ENCODE measurements around the gene ZNF3.

The ZNF3 gene

GRCh38 chr7:100040575-100040974 lies 40.9 kb downstream of the ZNF3 start:
- WGBS = 94% methylated on average over 7 of the region's 7 CpGs
- DNase-seq = no peak
- peak overlapping the region in 1 of 2 experiments; percentile 78 for H3K23ac ChIP-seq (ENCODE audit: low read length in 2 of 2)
- no peaks in the 10 kb centered on the region for H3K9me3 ChIP-seq (ENCODE audit: control insufficient read depth, low read length)
- no peak overlapping the region for H4K8ac ChIP-seq (ENCODE audit: low read length)
- no peak overlapping the region for H3K18ac ChIP-seq (ENCODE audit: low read depth in 1 of 2, low read length in 2 of 2)
- no peaks in the 10 kb centered on the region for H3K4me1 ChIP-seq (ENCODE audit: control insufficient read depth, insufficient read depth, low read depth, low read length)
- no peak overlapping the region for H3K27ac ChIP-seq (ENCODE audit: low read length, poor library complexity, severe bottlenecking)
- H2AFZ ChIP-seq (ENCODE audit: low read depth, low read length) = no peak overlapping the region
- no peak overlapping the region for H3K4me2 ChIP-seq (ENCODE audit: low read length, poor library complexity, severe bottlenecking)
- H2BK12ac ChIP-seq (ENCODE audit: low read length in 2 of 2) = no peak overlapping the region
- H4K91ac ChIP-seq (ENCODE audit: low read length) = no peak overlapping the region
- H3K4ac ChIP-seq (ENCODE audit: low read depth in 1 of 2, low read length in 2 of 2) = peak overlapping the region in 1 of 2 experiments; percentile 37
- peaks cover 8 to 30% of the 10 kb centered on the region in 2 experiments for H3K36me3 ChIP-seq (ENCODE audit: control insufficient read depth in 1 of 2, insufficient read depth in 2 of 2, low read depth in 1 of 2, low read length in 2 of 2)
- H3K14ac ChIP-seq (ENCODE audit: low read length in 2 of 2) = no peak overlapping the region
- H2BK5ac ChIP-seq (ENCODE audit: low read depth, low read length, poor library complexity, severe bottlenecking) = no peak overlapping the region
- H3K4me3 ChIP-seq (ENCODE audit: insufficient read depth in 1 of 2, low read depth in 1 of 2, low read length in 2 of 2) = no peak overlapping the region
- H2AK5ac ChIP-seq (ENCODE audit: low read length, severe bottlenecking) = no peak overlapping the region
- no peak overlapping the region for H2BK120ac ChIP-seq (ENCODE audit: low read depth, low read length)
- peaks cover 16% of the 10 kb centered on the region for H3K79me1 ChIP-seq (replicated peaks; ENCODE audit: low read length, poor library complexity, severe bottlenecking)
- H3K27me3 ChIP-seq (ENCODE audit: control insufficient read depth in 1 of 2, insufficient read depth in 1 of 2, low read length in 2 of 2) = no peaks in the 10 kb centered on the region
- no peak overlapping the region for H3K9ac ChIP-seq (ENCODE audit: low read length)
- no peak overlapping the region for H2BK15ac ChIP-seq (ENCODE audit: low read depth, poor library complexity, severe bottlenecking)

- Histone ChIP-seq H3K27ac (ENCODE audit: low read length, poor library complexity, severe bottlenecking) (no peak overlapping the region), H3K18ac (ENCODE audit: low read depth in 1 of 2, low read length in 2 of 2) (no peak overlapping the region), H3K79me1 (replicated peaks; ENCODE audit: low read length, poor library complexity, severe bottlenecking) (peaks cover 19% of the 10 kb centered on the region), H2AFZ (ENCODE audit: low read depth, low read length) (no peak overlapping the region), H2BK5ac (ENCODE audit: low read depth, low read length, poor library complexity, severe bottlenecking) (no peak overlapping the region), H2BK15ac (ENCODE audit: low read depth, poor library complexity, severe bottlenecking) (no peak overlapping the region), H3K4me2 (ENCODE audit: low read length, poor library complexity, severe bottlenecking) (no peak overlapping the region), H3K23ac (ENCODE audit: low read length in 2 of 2) (no peak overlapping the region), H2AK5ac (ENCODE audit: low read length, severe bottlenecking) (no peak overlapping the region), H3K27me3 (ENCODE audit: control insufficient read depth in 1 of 2, insufficient read depth in 1 of 2, low read length in 2 of 2) (no peaks in the 10 kb centered on the region), H3K4me3 (ENCODE audit: insufficient read depth in 1 of 2, low read depth in 1 of 2, low read length in 2 of 2) (no peak overlapping the region), H3K4me1 (ENCODE audit: control insufficient read depth, insufficient read depth, low read depth, low read length) (no peaks in the 10 kb centered on the region), H4K91ac (ENCODE audit: low read length) (no peak overlapping the region), H3K4ac (ENCODE audit: low read depth in 1 of 2, low read length in 2 of 2) (no peak overlapping the region), H2BK120ac (ENCODE audit: low read depth, low read length) (no peak overlapping the region), H3K9me3 (ENCODE audit: control insufficient read depth, low read length) (no peaks in the 10 kb centered on the region), H3K36me3 (ENCODE audit: control insufficient read depth in 1 of 2, insufficient read depth in 2 of 2, low read depth in 1 of 2, low read length in 2 of 2) (peaks cover 17 to 53% of the 10 kb centered on the region in 2 experiments), H2BK12ac (ENCODE audit: low read length in 2 of 2) (no peak overlapping the region), H4K8ac (ENCODE audit: low read length) (no peak overlapping the region), H3K9ac (ENCODE audit: low read length) (no peak overlapping the region), H3K14ac (ENCODE audit: low read length in 2 of 2) (no peak overlapping the region)
- WGBS = 90% methylated on average over 6 of the region's 7 CpGs
- no peak for DNase-seq
These were observed 43.2 kb downstream of the ZNF3 start for GRCh38 chr7:100038326-100038725.

DNA sequence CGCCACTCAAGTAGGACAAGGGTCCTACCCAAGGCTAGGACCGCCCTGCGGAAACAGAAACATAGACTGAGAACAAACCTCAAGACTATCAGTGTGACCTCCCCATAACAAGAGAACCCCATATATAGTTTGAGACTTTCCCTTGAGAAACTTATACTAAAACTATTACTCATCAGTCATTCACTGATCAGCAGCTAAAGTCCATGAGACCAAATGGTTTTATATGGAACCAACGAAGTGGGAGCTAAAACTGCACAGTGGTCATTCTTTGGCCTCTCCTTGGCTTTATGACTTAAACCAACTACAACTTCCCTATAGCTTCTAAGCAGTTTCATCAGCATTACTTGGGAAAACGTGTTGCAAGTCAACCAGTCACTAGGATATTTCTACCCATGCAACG lies 45.6 kb downstream of the ZNF3 start:
- no peak overlapping the region for H3K4me2 ChIP-seq (ENCODE audit: low read length, poor library complexity, severe bottlenecking)
- H3K27me3 ChIP-seq (ENCODE audit: control insufficient read depth in 1 of 2, insufficient read depth in 1 of 2, low read length in 2 of 2) = no peaks in the 10 kb centered on the region
- no peaks in the 10 kb centered on the region for H3K4me1 ChIP-seq (ENCODE audit: control insufficient read depth, insufficient read depth, low read depth, low read length)
- no peak overlapping the region for H2BK5ac ChIP-seq (ENCODE audit: low read depth, low read length, poor library complexity, severe bottlenecking)
- H3K9me3 ChIP-seq (ENCODE audit: control insufficient read depth, low read length) = no peaks in the 10 kb centered on the region
- no peak overlapping the region for H2BK15ac ChIP-seq (ENCODE audit: low read depth, poor library complexity, severe bottlenecking)
- no peak overlapping the region for H3K18ac ChIP-seq (ENCODE audit: low read depth in 1 of 2, low read length in 2 of 2)
- peaks cover 29 to 73% of the 10 kb centered on the region in 2 experiments for H3K36me3 ChIP-seq (ENCODE audit: control insufficient read depth in 1 of 2, insufficient read depth in 2 of 2, low read depth in 1 of 2, low read length in 2 of 2)
- H2AFZ ChIP-seq (ENCODE audit: low read depth, low read length) = no peak overlapping the region
- H3K79me1 ChIP-seq (replicated peaks; ENCODE audit: low read length, poor library complexity, severe bottlenecking) = peaks cover 29% of the 10 kb centered on the region
- H4K8ac ChIP-seq (ENCODE audit: low read length) = no peak overlapping the region
- no peak overlapping the region for H2BK120ac ChIP-seq (ENCODE audit: low read depth, low read length)
- H4K91ac ChIP-seq (ENCODE audit: low read length) = no peak overlapping the region
- DNase-seq = no peak
- no peak overlapping the region for H3K4me3 ChIP-seq (ENCODE audit: insufficient read depth in 1 of 2, low read depth in 1 of 2, low read length in 2 of 2)
- H2AK5ac ChIP-seq (ENCODE audit: low read length, severe bottlenecking) = no peak overlapping the region
- H2BK12ac ChIP-seq (ENCODE audit: low read length in 2 of 2) = no peak overlapping the region
- no peak overlapping the region for H3K4ac ChIP-seq (ENCODE audit: low read depth in 1 of 2, low read length in 2 of 2)
- H3K9ac ChIP-seq (ENCODE audit: low read length) = no peak overlapping the region
- WGBS = 87% methylated on average over 4 of the region's 6 CpGs
- no peak overlapping the region for H3K14ac ChIP-seq (ENCODE audit: low read length in 2 of 2)
- no peak overlapping the region for H3K23ac ChIP-seq (ENCODE audit: low read length in 2 of 2)
- H3K27ac ChIP-seq (ENCODE audit: low read length, poor library complexity, severe bottlenecking) = no peak overlapping the region

- Histone ChIP-seq H2AK5ac (ENCODE audit: low read length, severe bottlenecking) (no peak overlapping the region), H4K8ac (ENCODE audit: low read length) (no peak overlapping the region), H3K4me3 (ENCODE audit: insufficient read depth in 1 of 2, low read depth in 1 of 2, low read length in 2 of 2) (no peak overlapping the region), H3K79me1 (replicated peaks; ENCODE audit: low read length, poor library complexity, severe bottlenecking) (peaks cover 34% of the 10 kb centered on the region), H2AFZ (ENCODE audit: low read depth, low read length) (no peak overlapping the region), H3K23ac (ENCODE audit: low read length in 2 of 2) (no peak overlapping the region), H3K27ac (ENCODE audit: low read length, poor library complexity, severe bottlenecking) (no peak overlapping the region), H3K27me3 (ENCODE audit: control insufficient read depth in 1 of 2, insufficient read depth in 1 of 2, low read length in 2 of 2) (no peaks in the 10 kb centered on the region), H2BK5ac (ENCODE audit: low read depth, low read length, poor library complexity, severe bottlenecking) (no peak overlapping the region), H4K91ac (ENCODE audit: low read length) (no peak overlapping the region), H3K4me2 (ENCODE audit: low read length, poor library complexity, severe bottlenecking) (no peak overlapping the region), H3K9ac (ENCODE audit: low read length) (no peak overlapping the region), H3K14ac (ENCODE audit: low read length in 2 of 2) (no peak overlapping the region), H3K4ac (ENCODE audit: low read depth in 1 of 2, low read length in 2 of 2) (no peak overlapping the region), H2BK120ac (ENCODE audit: low read depth, low read length) (no peak overlapping the region), H3K18ac (ENCODE audit: low read depth in 1 of 2, low read length in 2 of 2) (no peak overlapping the region), H3K4me1 (ENCODE audit: control insufficient read depth, insufficient read depth, low read depth, low read length) (no peaks in the 10 kb centered on the region), H2BK12ac (ENCODE audit: low read length in 2 of 2) (no peak overlapping the region), H2BK15ac (ENCODE audit: low read depth, poor library complexity, severe bottlenecking) (no peak overlapping the region), H3K9me3 (ENCODE audit: control insufficient read depth, low read length) (no peaks in the 10 kb centered on the region), H3K36me3 (ENCODE audit: control insufficient read depth in 1 of 2, insufficient read depth in 2 of 2, low read depth in 1 of 2, low read length in 2 of 2) (peaks cover 36 to 78% of the 10 kb centered on the region in 2 experiments)
- WGBS = 68% methylated on average over 8 of the region's 8 CpGs
- peak; percentile 84 for DNase-seq
These were observed 46.5 kb downstream of the ZNF3 start for GRCh38 chr7:100034871-100035510.
